Lower lobe of right lung (tissue), 2 donors: ENCODE results near the gene PIK3R3. TPM values are rescaled to one million over a fixed set of nuclear protein-coding genes. Genes with fewer than 3 reads are reported as not detected.

Experiments used
- ATAC-seq, 2 donors: fragments of 200-7000 bp; cut with Tn5 transposase; one replicate each; pipeline ENCODE4 v1.9.1; 2020 to 2022; ENCODE audit warnings: mild to moderate bottlenecking in 2 of 2, moderate library complexity in 2 of 2
- DNase-seq: peaks from one replicate; pipeline ENCODE4 v3.0.0-alpha.2; 2020
- H3K27ac ChIP-seq: fragments of 200-600 bp; one replicate; pipeline ENCODE4 v1.8.0; 2022
- H3K27me3 ChIP-seq: fragments of 200-600 bp; one replicate; pipeline ENCODE4 v1.8.0; 2022; ENCODE audit warnings: low read depth
- H3K36me3 ChIP-seq: fragments of 200-600 bp; one replicate; pipeline ENCODE4 v1.8.0; 2022; ENCODE audit warnings: mild to moderate bottlenecking
- H3K4me1 ChIP-seq: fragments of 200-600 bp; one replicate; pipeline ENCODE4 v1.8.0; 2022
- H3K4me3 ChIP-seq: fragments of 200-600 bp; one replicate; pipeline ENCODE4 v1.8.0; 2022; ENCODE audit warnings: mild to moderate bottlenecking
- H3K9me3 ChIP-seq: fragments of 200-600 bp; one replicate; pipeline ENCODE4 v1.8.0; 2022
- intact Hi-C: fragments of 100-400 bp; cut with DNase I; formaldehyde crosslinking; loops from one replicate; pipeline ENCODE4 v1.11.0; 2022
- long read RNA-seq: library from polyadenylated mRNA; unstranded; transcript quantifications from one replicate; pipeline ENCODE4 v2.0.0, GENCODE V29; 2021
- total RNA-seq: library from RNA; stranded (reverse); fragmentation: NEBNext Ultra II Directional; extraction: Animal tissue kit (Norgen Biotek cat#: 25700); gene quantifications from one replicate; pipeline ENCODE4 v1.2.1, GENCODE V29; 2021
- TF ChIP-seq, protein P1 (sequence below): fragments of 200-600 bp; IDR thresholded peaks from one replicate; pipeline ENCODE4 v1.8.0; 2022; ENCODE audit warnings: antibody characterized with exemption, mild to moderate bottlenecking
- donor health status: DM: no; HTN: yes; CAD: no; lungs with severe emphysema.

The PIK3R3 gene
- 39.2 TPM for total RNA-seq
- long read RNA-seq, full-length matches to known transcripts: 43 of 71 reads
- long read RNA-seq, partial matches to known transcripts: 10 of 71 reads
- long read RNA-seq, other reads (novel, unspliced or antisense): 18 of 71 reads

DNA sequence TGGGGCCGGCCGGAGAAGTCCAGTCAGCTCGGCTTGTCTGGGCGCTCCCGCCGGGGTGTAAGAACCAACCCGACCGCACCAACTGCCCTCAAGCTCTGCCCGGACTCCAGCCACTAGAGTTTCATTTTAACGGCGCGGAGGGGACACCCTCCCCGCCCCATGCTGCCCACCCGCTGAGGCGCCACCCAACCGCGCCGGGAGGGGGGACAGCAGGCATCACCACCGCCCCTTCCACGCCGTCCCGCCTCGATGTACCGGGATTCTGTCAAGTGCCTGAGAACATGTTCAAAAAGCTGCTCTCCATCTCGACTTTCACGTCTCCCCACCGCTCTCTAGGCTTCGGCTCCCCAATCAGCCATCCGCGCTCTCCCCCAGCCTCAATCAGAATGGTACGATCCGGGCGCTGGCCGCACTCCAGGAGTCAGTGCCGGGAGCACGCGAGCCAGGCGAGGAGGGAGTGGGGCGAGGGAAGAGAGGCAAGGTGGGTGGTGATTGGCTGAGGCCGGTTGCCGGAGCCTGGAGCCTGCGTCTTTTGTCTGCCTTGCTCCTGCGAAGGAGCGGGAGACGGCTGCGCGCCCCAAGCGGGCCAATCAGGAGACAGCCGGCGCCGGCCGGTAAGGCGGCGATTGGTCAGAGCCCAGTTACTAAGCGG is at the start of gene PIK3R3:
TSS of gene PIK3R3 (minus strand) at position 101 of the 652 bp plus-strand sequence. CDS start 677 bp downstream, outside the sequence.
- ATAC-seq (peak; percentile 99), DNase-seq (peak; percentile 99)
- Histone ChIP-seq H3K27ac (peak within 1 kb of the TSS; percentile 95), H3K4me3 (peak within 1 kb of the TSS; percentile 76), H3K27me3 (peaks cover 11% of the 10 kb centered on the region), H3K9me3 (no peaks in the 10 kb centered on the region), H3K4me1 (peaks cover 23% of the 10 kb centered on the region), H3K36me3 (no peaks in the 10 kb centered on the region)
- intact Hi-C loops: no loop called here
- TF ChIP-seq, protein P1, sequence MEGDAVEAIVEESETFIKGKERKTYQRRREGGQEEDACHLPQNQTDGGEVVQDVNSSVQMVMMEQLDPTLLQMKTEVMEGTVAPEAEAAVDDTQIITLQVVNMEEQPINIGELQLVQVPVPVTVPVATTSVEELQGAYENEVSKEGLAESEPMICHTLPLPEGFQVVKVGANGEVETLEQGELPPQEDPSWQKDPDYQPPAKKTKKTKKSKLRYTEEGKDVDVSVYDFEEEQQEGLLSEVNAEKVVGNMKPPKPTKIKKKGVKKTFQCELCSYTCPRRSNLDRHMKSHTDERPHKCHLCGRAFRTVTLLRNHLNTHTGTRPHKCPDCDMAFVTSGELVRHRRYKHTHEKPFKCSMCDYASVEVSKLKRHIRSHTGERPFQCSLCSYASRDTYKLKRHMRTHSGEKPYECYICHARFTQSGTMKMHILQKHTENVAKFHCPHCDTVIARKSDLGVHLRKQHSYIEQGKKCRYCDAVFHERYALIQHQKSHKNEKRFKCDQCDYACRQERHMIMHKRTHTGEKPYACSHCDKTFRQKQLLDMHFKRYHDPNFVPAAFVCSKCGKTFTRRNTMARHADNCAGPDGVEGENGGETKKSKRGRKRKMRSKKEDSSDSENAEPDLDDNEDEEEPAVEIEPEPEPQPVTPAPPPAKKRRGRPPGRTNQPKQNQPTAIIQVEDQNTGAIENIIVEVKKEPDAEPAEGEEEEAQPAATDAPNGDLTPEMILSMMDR: no peak

DNA sequence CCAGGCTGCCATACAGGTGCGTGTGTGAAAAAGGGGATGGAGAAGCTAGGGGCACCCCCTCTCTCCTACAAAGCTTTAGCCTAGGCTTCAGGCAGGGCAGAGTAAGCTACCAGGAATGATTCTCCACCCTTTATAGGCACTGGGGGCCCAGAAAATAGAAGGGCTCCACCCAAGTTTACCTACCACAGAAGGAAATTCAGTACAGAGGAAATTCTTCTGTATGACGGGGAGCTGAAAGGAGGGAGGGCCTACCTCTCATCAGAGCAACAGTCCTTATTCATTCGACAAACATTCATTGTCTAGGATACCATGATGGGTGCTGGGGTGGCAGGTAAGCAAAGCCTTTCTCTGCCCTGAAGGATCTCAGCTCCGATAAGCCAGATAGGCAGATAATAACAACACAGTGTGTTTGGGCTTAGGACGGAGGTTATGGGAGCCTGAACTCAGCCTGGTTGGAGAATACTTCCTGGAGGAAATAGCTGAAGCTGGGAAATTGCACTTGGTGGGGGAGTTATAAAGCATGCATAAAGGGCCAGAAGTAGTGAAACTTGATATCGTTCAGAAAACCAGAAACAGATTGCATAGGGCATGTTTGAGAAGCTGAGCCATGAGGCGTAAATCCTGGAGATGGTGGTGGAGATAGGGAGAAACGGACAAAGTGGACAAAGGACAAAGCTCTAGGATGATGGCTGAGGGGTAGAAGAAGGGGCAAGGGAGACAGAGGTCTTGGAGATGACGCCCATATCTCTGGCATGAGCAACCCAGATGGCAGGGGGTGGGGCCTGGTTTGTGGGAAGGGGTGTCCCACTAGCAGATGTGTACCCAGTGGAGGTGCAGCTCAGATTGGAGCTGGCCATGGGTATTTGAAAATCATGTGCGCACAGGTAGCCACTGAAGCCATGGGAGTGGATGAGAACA is 49.2 kb upstream of the PIK3R3 start:
- no peaks in the 10 kb centered on the region for H3K36me3 ChIP-seq
- TF ChIP-seq, protein P1: no peak
- no peak for ATAC-seq
- intact Hi-C loops: loop anchor here (5.0 kb wide), 1 partner anchor 144 kb away; no protein-coding TSS in a partner anchor
- DNase-seq: no peak
- H3K27me3 ChIP-seq: no peaks in the 10 kb centered on the region
- H3K9me3 ChIP-seq: no peaks in the 10 kb centered on the region
- H3K4me1 ChIP-seq: peaks cover 38% of the 10 kb centered on the region
- peak overlapping the region; percentile 27 for H3K4me3 ChIP-seq
- peak overlapping the region; percentile 11 for H3K27ac ChIP-seq

DNA sequence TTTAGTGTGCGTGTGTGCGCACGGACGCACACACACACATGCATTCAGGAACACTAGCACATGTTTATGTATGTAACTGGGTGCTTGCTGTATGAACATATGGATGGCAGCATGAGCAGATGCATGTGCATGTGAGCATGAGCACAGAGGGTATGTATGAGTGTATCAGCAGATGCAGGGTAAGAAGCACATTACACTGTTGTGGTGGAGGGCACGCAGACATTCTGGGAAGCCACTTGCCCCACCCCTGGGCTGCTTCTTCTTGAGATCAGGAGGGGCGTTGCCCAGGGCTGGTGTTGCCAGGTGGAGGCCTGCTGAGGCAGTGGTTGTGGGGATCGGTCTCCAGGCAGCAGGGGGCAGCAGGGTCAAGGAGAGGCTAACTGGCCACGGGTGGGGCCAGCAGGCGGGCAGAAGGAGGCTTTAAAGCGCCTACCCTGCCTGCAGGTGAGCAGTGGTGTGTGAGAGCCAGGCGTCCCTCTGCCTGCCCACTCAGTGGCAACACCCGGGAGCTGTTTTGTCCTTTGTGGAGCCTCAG is 47.7 kb upstream of the PIK3R3 start:
- peak; percentile 59 to 83 for ATAC-seq
- no peaks in the 10 kb centered on the region for H3K9me3 ChIP-seq
- H3K36me3 ChIP-seq: no peaks in the 10 kb centered on the region
- DNase-seq: peak; percentile 83
- TF ChIP-seq, protein P1: peak; percentile 31
- peaks cover 40% of the 10 kb centered on the region for H3K4me1 ChIP-seq
- no peaks in the 10 kb centered on the region for H3K27me3 ChIP-seq
- H3K4me3 ChIP-seq: no peak overlapping the region
- H3K27ac ChIP-seq: peak overlapping the region; percentile 41
- intact Hi-C loops: loop anchor here (5.0 kb wide), 1 partner anchor 143 kb away; no protein-coding TSS in a partner anchor

DNA sequence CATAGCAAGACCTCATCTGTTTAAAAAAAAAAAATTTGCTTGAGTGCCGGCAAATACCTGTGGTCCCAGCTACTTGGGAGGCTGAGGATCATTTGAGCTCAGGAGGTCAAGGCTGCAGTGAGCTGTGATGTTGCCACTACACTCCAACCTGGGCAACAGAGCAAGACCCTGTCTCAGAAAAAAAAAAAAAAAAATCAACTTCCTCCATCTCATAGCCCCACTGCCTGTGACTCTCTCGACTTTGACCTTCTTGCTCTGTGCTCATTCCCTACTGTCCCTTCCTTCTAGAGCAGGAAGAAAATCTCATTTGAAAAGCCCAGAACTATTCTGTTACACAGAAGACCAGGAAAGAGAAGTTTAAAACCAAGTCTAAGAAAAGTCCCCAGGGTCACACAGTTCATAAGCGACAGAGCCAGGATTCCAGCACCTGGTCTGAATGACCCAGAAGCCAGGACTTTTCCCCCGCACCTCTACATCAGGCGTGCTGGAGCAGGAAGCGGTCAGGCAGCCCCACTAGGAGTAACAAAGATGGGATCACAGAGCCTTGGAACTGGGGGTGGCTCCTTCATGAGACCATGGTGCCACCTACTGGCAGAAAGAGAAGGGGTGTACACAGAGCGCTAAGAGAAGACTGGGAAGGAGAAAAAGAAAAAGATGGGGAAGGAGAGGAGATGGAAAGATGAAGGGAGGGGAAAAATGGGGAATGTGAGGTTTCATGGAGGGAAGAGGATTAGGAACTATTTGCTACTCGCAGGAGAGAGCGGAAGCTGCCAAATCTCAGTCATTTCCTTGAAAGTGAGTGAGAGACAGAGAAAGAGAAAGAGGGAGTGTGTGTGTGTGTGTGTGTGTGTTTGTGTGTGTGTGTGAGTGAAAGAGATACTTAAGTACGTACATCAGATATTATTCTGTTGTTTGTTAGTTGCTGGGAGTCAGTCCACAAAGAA is 47.0 kb upstream of the PIK3R3 start:
- Histone ChIP-seq H3K27ac (no peak overlapping the region), H3K36me3 (no peaks in the 10 kb centered on the region), H3K4me1 (peaks cover 48% of the 10 kb centered on the region), H3K9me3 (no peaks in the 10 kb centered on the region), H3K27me3 (no peaks in the 10 kb centered on the region), H3K4me3 (no peak overlapping the region)
- ATAC-seq (peak; percentile 87 to 88), DNase-seq (peak; percentile 69)
- intact Hi-C loops: loop anchor here (5.0 kb wide), 1 partner anchor 142 kb away; no protein-coding TSS in a partner anchor
- TF ChIP-seq, protein P1: peak; percentile 88
